ENCODE data around the gene MED31. TPM values are rescaled to one million over a fixed set of nuclear protein-coding genes. Genes with fewer than 3 reads are reported as not detected.

Gene MED31
- total and polyA plus RNA-seq, 2 of the 4 experiments (the other 2 are of a cell fraction), result 5.6 to 11.6 TPM

- no peak overlapping the region for H3K56ac ChIP-seq (ENCODE audit: extremely low read depth, insufficient read depth, low read length)
- no peak overlapping the region for H3K27ac ChIP-seq (ENCODE audit: insufficient read depth, low read length)
- ATAC-seq (ENCODE audit: low read depth), result no peak
- in situ Hi-C loops (cut with MboI; ENCODE audit: low sequenced_read_pairs), result no loop called here
- H3K27me3 ChIP-seq (ENCODE audit: control insufficient read depth, insufficient read depth, low read length), result peaks cover 29% of the 10 kb centered on the region
- no peak overlapping the region for H2AK9ac ChIP-seq (replicated peaks; ENCODE audit: low read depth, low read length, poor library complexity)
- no peak overlapping the region for H3K4me2 ChIP-seq (ENCODE audit: low read depth, low read length)
- no peak overlapping the region for H4K8ac ChIP-seq (ENCODE audit: low read depth in 2 of 2, low read length in 2 of 2)
- H3K36me3 ChIP-seq (ENCODE audit: control insufficient read depth, insufficient read depth, low read length), result no peaks in the 10 kb centered on the region
- no peak overlapping the region for H3K18ac ChIP-seq (ENCODE audit: low read depth, low read length)
- WGBS, 2 experiments (ENCODE audit: extremely low coverage in 2 of 2, insufficient read length in 1 of 2), result no CpG with 5 or more reads among the region's 6 CpGs
- ChIA-PET CTCF (no interaction called here), POLR2A (ENCODE audit: unreplicated experiment) (interaction anchor here (0.6 kb wide), 1 partner anchor 1489 kb away, joined by 12 read pairs; no protein-coding TSS in a partner anchor)
- no peak for DNase-seq
- no peak overlapping the region for H3K23ac ChIP-seq (ENCODE audit: low read depth, low read length)
- H3K4ac ChIP-seq (ENCODE audit: low read depth, low read length), result no peak overlapping the region
- no peak overlapping the region for H3K9ac ChIP-seq (ENCODE audit: low read depth, low read length)
- H4K91ac ChIP-seq (ENCODE audit: insufficient read depth, low read depth, low read length), result no peak overlapping the region
- H2BK20ac ChIP-seq (ENCODE audit: low read depth, low read length), result no peak overlapping the region
- H3K9me1 ChIP-seq (ENCODE audit: insufficient read depth, low read length), result no peaks in the 10 kb centered on the region
- no peak overlapping the region for H2BK15ac ChIP-seq (ENCODE audit: low read depth, low read length)
- H3K9me3 ChIP-seq (ENCODE audit: control insufficient read depth, insufficient read depth, low read length), result no peaks in the 10 kb centered on the region
- H4K5ac ChIP-seq (ENCODE audit: low read depth, low read length), result no peak overlapping the region
- BruUV-seq (replicated peaks), result no TSS peak
- H2BK120ac ChIP-seq (ENCODE audit: low read depth, low read length), result no peak overlapping the region
- H2BK5ac ChIP-seq (ENCODE audit: low read depth, low read length, poor library complexity, severe bottlenecking), result no peak overlapping the region
- H4K20me1 ChIP-seq (ENCODE audit: insufficient read depth, low read length), result no peaks in the 10 kb centered on the region
- no peaks in the 10 kb centered on the region for H3K4me1 ChIP-seq (ENCODE audit: control insufficient read depth, insufficient read depth, low read length)
- dilution Hi-C loops (cut with HindIII; ENCODE audit: low sequenced_read_pairs, unreplicated experiment), result no loop called here
- H2AK5ac ChIP-seq (ENCODE audit: low read depth, low read length), result no peak overlapping the region
- no peak overlapping the region for H3K14ac ChIP-seq (replicated peaks; ENCODE audit: low read depth, low read length)
- H3K4me3 ChIP-seq (ENCODE audit: insufficient read depth, low read depth, low read length), result no peak overlapping the region
- intact Hi-C loops (cut with micrococcal nuclease), result no loop called here
- no peak overlapping the region for H2AFZ ChIP-seq (replicated peaks; ENCODE audit: low read length, poor library complexity)
- no peaks in the 10 kb centered on the region for H3K79me1 ChIP-seq (ENCODE audit: low read depth in 1 of 2, low read length in 2 of 2)
- TF ChIP-seq SMC3 (IDR thresholded peaks at IDR 0.05; ENCODE audit: low read depth, low read length) (no peak), POLR2A (IDR thresholded peaks at IDR 0.05; ENCODE audit: low read depth, low read length) (no peak), MAZ (IDR thresholded peaks at IDR 0.05; ENCODE audit: borderline replicate concordance, low read depth, low read length) (no peak), RCOR1 (IDR thresholded peaks at IDR 0.05; ENCODE audit: insufficient replicate concordance, low read length) (no peak), MXI1 (IDR thresholded peaks at IDR 0.05; ENCODE audit: borderline replicate concordance, low read depth, low read length) (no peak)
- TF ChIP-seq, protein P1, sequence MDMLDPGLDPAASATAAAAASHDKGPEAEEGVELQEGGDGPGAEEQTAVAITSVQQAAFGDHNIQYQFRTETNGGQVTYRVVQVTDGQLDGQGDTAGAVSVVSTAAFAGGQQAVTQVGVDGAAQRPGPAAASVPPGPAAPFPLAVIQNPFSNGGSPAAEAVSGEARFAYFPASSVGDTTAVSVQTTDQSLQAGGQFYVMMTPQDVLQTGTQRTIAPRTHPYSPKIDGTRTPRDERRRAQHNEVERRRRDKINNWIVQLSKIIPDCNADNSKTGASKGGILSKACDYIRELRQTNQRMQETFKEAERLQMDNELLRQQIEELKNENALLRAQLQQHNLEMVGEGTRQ (IDR thresholded peaks at IDR 0.05; ENCODE audit: low read depth, low read length), result no peak
These were observed 27.8 kb upstream of the MED31 start for GRCh38 chr17:6679241-6679640.
